ENCODE data around the gene PIM1.

PIM1 gene

DNA sequence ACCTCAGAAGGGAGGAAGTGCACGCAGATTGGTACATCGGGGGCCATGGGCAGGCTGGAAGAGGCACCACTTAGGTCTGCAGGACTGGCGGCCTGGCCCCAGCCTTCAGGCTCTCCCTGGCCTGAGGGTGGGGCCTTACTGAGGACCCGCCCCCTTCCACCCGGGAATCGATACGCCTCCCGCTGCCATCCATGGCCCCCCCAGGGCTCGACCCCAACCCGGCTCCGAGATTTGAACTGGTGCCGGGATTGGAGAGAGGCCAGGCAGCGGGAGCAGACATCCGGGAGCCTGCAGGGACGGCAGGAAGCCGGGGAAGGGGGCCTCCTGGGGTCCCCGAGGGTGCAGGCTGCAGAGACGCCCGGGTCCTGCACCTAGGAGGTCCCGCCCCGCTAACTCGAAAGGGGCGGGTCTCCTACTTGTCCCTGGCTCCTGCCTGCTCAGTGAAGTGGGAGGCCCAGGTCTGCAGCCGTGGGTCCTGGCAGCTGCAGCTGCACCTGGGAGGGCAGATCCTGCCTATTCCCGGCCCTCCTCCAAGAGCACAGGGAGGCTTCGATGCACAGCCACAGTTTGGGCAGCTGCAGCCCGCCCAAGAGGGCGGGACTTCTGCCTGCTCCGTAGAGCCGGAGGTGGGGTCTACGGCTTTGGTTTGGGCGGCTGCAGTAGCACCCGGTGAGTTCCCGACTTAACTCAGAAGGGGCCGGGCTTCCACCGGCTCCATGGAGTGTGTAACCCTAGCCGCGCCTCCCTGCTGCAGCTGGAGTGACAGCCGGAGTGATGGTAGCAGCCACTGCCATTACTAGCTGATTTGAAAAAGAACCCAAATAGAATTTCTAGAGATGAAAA, 52.4 kb downstream of the PIM1 start:
- peak; percentile 34 for DNase-seq (ENCODE audit: low read depth, low spot score)

DNA sequence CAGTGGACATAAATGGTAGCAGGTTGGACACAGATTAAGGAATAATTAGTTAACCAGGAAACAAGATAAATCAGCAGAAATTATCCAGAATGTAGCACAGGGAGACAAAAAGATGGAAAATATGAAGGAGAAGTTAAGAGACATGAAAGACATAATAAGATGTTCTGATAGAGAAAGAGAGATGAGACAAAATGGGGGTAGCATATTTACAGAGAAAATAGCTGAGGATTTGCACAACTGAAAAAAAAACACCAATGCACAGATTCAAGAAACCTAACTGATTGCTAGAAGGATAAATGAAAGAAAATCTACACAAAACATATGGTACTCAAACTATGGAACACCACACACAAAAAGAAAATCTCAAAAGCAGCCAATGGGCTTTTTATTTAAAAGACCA, 53.0 kb downstream of the PIM1 start:
- no peak for DNase-seq (ENCODE audit: low read depth, low spot score)

Measured in activated naive CD8-positive, alpha-beta T cell treated with anti-CD3 and anti-CD28 coated beads, Interleukin-2, amount 50 U/mL, for 16 hours (primary cell).